GM10248 (cell line): ENCODE results near the gene USP24.

Experiments
- CTCF ChIA-PET: fragments of 300-600 bp; sonication (Branson Sonifier 250); formaldehyde crosslinking; extraction: SDS; loops from one replicate; lab custom pipeline; 2021; ENCODE audit warnings: antibody characterized with exemption; lab: Yijun Ruan, JAX
- POLR2A ChIA-PET: fragments of 350-650 bp; sonication (Branson Sonifier 250); formaldehyde crosslinking; extraction: SDS; loops from one replicate; lab custom pipeline; 2020; ENCODE audit warnings: antibody characterized with exemption; lab: Yijun Ruan, JAX
- DNase-seq: peaks from one replicate; pipeline ENCODE4 v3.0.0; 2012; ENCODE audit errors: extremely low spot score
- TF ChIP-seq, protein P1 (sequence below): IDR thresholded peaks from 2 replicates; pipeline ENCODE4 v1.5.1; 2012; ENCODE audit warnings: mild to moderate bottlenecking, low read depth; ENCODE audit errors: extremely low read depth, missing control alignments, control extremely low read depth

The USP24 gene

DNA sequence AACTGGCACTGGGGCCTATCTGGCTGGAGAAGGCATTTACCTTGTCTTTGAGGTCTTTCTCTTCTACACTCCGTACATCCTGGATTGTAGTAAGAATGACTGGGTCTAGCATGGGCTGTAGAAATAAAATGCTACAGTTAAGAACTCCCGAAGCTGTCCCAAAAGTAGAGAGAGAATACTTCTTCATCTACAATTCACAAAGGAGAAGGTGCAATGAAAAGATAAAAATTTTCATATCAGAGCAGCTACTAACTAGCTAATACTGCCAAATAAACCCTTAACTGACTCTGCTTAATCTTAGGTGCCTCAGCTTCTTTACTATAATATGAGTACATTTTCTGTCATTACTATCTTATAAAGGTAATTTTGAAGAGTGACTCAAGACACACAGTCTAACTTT lies 55.6 kb downstream of the USP24 start:
- ChIA-PET CTCF (interaction anchor here (0.8 to 1.4 kb wide), 5 partner anchors 8 to 57 kb away, joined by 3 to 4 read pairs (median 3); no protein-coding TSS in a partner anchor), POLR2A (no interaction called here)
- TF ChIP-seq, protein P1, sequence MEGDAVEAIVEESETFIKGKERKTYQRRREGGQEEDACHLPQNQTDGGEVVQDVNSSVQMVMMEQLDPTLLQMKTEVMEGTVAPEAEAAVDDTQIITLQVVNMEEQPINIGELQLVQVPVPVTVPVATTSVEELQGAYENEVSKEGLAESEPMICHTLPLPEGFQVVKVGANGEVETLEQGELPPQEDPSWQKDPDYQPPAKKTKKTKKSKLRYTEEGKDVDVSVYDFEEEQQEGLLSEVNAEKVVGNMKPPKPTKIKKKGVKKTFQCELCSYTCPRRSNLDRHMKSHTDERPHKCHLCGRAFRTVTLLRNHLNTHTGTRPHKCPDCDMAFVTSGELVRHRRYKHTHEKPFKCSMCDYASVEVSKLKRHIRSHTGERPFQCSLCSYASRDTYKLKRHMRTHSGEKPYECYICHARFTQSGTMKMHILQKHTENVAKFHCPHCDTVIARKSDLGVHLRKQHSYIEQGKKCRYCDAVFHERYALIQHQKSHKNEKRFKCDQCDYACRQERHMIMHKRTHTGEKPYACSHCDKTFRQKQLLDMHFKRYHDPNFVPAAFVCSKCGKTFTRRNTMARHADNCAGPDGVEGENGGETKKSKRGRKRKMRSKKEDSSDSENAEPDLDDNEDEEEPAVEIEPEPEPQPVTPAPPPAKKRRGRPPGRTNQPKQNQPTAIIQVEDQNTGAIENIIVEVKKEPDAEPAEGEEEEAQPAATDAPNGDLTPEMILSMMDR, result no peak
- no peak for DNase-seq

DNA sequence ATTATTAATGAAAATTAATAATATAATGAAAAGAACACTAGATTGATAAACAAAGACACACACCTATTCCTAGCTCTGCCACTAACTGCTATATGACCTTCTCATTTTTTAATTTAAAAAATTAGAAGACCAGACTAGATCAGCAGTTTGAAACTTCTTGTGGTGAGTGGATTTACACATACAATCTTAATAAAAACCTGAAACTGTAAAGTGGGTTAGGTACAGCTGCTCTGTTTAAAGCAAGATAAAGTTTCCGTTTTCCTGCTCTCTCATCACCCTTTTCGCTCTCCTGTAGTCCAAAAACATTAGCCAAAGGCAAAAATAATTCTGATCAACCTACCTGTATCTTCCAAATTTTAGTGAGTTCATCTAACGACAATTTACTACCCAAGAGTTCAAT lies 58.6 kb downstream of the USP24 start:
- DNase-seq, result no peak
- POLR2A ChIA-PET, result no interaction called here
- TF ChIP-seq, protein P1, result no peak
- CTCF ChIA-PET, result no interaction called here

DNA sequence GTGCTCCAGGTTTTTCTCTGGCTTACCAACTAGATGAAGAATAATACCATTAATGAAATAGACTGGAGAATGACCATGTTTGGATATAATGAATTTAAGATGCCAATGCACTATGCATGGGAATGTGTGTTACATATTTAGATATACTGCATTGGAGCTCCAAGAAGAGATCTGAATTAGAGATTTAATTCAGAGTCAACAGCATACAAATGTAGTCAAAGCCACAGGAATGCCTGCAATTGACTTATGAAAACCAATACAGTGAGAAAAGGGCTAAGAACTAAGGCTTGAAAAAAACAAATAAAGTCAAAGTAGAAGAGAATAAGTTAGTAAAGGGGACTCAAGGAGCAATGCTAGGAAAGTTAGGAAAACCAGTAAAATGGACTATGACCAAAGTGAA lies 59.1 kb downstream of the USP24 start:
- no peak for DNase-seq
- CTCF ChIA-PET, result no interaction called here
- TF ChIP-seq, protein P1, result no peak
- POLR2A ChIA-PET, result no interaction called here

DNA sequence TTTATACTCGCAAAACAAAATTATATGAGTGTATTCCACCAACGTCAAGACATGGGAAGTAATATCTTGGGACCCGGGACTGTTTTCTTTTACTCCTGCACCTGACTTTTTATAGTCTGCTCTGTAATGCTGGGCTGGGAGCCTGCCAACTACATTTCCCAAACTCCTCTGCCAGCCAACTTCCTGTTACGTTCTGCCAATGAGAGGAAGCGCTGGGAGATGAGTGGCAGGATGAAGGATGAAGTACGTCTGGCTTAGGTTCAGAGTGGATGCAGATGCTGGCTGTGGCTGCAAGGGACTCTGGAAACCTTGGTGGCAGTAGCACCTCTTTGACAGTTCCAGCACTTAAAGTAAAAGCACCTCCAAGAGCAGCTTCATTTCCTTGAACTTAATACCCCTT lies 59.6 kb downstream of the USP24 start:
- TF ChIP-seq, protein P1, result no peak
- CTCF ChIA-PET, result interaction anchor here (2.0 kb wide), 1 partner anchor 122 kb away, joined by 9 read pairs; no protein-coding TSS in a partner anchor
- POLR2A ChIA-PET, result no interaction called here
- DNase-seq, result no peak

DNA sequence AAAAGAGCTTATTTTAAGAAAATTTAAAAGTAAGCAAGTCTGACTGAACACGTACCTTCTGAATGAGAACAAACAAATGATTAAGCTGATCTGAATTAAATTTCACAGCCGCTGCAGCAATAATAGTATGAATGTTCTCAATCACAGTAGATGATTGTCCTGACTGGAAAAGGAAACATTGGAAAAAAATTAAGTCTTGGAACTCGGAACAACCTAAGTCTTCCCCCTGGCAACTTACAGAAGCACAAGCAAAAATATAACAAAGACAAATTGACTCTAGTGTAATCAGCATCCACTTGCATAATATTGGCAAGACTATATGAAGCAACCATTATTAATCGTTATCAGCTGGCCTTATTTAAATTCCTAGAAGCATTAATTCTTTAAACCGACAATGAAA lies 60.5 kb downstream of the USP24 start:
- ChIA-PET CTCF (interaction anchor here (1.0 to 5.7 kb wide), 8 partner anchors 11 to 123 kb away, joined by 3 to 26 read pairs (median 4); no protein-coding TSS in a partner anchor), POLR2A (no interaction called here)

DNA sequence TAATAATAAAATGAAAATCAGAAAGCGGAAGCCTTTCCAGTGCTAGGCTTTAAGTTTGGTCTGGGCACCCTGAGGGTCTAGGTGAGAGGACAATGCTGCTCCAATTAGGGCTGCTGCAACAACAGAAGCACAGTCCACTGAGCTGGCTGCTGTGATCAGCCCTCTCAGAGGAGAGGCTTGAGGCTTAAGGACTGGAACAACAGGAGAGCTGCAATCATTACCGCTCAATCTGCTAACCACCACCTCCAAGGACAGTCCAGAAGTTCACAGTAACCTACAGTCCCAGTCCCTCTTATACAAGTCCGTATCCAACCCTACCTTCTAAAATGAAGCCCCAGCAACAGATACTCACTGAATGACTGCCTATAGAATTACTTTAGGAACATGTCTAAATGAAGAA lies 62.1 kb downstream of the USP24 start:
- no peak for DNase-seq
- TF ChIP-seq, protein P1, result no peak
- ChIA-PET CTCF (interaction anchor here (1.0 to 5.7 kb wide), 8 partner anchors 9 to 125 kb away, joined by 3 to 26 read pairs (median 4); no protein-coding TSS in a partner anchor), POLR2A (no interaction called here)

More for the DNA sequence above, 60.5 kb downstream of the USP24 start:
- no peak for DNase-seq
- TF ChIP-seq, protein P1, result no peak
